ENCODE measurements around the gene IFNL2.
"Not testable (repeated sequence)": the region's sequence is repeated elsewhere in the genome, so short reads cannot be mapped to it uniquely, and the experiment has no call there.

The IFNL2 gene

DNA sequence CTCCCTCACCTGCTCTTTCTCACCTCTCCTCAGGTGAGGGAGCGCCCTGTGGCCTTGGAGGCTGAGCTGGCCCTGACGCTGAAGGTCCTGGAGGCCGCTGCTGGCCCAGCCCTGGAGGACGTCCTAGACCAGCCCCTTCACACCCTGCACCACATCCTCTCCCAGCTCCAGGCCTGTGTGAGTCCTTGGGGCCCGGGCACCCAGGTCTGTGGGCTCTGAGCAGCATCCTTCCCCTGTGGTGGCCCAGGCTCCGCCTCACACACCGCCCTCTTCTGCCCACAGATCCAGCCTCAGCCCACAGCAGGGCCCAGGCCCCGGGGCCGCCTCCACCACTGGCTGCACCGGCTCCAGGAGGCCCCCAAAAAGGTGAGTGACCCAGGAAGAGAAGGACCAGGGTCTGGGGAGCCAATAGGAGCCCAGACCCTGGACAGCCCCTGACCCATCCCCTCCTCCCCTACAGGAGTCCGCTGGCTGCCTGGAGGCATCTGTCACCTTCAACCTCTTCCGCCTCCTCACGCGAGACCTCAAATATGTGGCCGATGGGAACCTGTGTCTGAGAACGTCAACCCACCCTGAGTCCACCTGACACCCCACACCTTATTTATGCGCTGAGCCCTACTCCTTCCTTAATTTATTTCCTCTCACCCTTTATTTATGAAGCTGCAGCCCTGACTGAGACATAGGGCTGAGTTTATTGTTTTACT lies 29.9 kb downstream of the IFNL2 start:
- peak; percentile 72 for DNase-seq

DNA sequence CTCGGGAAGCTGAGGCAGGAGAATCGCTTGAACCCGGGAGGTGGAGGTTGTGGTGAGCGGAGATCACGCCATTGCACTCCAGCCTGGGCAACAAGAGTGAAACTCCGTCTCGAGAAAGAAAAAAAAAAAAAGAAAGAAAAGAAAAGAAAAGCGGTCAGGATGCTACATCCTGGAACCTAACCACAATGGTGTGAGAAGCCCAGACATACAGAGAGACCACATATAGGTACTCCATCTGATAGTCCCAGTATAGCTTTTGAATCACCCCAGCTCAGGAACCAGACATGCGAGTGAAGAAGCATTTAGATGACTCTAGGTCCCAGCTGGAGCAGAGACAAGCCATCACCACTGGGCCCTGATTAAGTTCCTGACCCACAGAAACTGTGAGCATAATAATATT lies 31.2 kb downstream of the IFNL2 start:
- DNase-seq, result no peak

DNA sequence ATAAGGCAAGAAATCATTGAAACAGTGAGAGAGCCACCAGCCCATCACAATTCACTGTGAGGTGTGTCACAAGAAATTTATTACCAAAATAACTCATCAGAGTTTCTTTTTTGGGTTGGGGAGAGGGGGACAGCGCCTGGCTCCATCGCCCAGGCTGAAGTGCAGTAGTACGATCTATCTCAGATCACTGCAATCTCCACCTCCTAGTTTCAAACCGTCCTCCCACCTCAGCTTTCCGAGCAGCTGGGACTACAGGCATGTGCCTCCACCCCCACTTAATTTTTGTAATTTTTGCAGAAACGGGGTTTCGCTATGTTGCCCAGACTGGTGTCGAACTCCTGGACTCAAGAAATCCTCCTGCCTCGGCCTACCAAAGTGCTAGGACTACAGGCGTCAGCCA lies 31.6 kb downstream of the IFNL2 start:
- DNase-seq, result no peak

DNA sequence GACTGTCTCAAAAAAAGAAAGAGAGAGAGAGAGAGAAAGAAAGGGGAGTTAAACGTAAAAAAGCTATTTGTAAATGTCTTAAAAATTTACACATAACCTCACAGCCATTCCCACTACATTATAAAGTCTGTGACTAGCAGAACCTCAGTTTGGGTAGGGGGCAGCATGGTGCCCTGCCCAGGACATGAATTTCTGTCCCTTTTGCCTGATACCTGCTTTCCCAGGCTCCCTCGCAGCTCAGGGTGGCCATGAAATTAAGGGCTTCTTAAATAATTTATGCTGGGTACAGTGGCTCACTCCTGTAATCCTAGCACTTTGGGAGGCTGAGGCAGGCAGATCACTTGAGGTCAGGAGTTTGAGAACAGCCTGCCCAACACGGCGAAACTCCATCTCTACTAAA lies 32.8 kb downstream of the IFNL2 start:
- DNase-seq, result peak; percentile 20

DNA sequence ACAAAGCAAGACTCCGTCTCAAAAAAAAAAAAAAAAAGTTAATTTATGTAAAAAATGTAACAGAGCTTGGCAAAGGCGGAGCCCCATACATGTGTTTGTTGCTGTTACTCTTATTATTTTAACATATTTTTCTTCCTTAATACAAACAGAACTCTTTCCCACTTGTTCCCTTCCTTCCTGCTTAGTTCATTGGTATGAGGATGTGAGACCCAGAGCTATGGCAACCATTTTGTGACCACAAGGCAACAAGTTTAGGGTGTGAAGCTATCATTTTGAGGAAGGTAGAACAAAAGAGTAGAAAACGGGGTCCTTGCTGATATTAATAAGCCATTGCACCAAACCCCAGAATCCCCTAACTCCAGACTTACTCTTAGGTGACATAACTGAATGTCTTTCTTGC lies 33.4 kb downstream of the IFNL2 start:
- DNase-seq, result peak; percentile 8

DNA sequence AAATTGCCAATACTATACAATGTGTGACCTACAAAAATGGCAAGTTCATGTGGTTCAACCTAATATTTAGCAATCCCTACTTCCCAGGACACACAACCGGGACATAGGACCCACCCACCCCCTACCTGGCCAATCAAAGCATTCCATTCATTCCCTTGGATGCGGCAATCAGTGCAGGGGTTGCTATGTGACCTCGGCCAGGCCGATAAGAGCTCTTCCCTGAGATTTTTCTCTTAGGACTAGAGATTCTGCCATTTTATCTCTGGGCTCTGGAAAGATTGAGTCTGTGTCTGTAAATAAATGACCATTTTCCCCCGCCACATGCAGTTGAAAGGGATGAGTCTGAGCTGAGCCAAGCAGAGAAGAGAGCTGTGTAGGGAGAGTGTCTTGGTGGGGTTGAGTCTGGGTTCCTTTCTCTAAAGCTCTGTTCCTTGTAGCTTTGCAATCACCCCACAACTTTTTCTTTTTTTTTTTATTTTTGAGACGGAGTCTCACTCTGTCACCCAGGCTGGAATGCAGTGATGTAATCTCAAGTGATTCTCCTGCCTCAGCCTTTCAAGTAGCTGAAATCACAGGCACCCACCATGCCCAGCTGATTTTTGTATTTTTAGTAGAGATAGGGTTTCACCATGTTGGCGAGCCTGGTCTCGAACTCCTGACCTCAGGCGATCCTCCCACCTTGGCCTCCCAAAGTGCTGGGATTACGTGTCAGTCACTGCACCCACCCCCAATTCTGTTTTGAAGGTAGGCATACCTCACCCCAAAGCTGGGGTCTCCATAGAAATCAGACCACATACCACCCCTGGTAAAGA lies 35.4 kb downstream of the IFNL2 start:
- DNase-seq, result peak; percentile 15

DNA sequence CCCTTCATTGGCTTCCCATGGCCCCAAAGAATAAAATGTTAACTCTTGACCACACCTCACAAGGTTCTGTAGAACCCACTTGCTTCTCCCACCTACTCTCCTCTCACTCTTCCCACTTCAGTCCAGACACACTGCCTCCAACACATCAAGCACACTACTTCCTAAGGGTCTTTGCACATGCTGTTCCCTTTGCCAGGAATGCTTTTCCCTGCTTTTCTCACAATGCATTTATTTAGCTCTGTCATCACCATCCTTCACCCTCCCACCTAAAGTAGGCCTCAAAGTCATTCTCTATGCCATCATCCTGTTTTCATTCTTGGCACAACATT lies 36.0 kb downstream of the IFNL2 start:
- no peak for DNase-seq

DNA sequence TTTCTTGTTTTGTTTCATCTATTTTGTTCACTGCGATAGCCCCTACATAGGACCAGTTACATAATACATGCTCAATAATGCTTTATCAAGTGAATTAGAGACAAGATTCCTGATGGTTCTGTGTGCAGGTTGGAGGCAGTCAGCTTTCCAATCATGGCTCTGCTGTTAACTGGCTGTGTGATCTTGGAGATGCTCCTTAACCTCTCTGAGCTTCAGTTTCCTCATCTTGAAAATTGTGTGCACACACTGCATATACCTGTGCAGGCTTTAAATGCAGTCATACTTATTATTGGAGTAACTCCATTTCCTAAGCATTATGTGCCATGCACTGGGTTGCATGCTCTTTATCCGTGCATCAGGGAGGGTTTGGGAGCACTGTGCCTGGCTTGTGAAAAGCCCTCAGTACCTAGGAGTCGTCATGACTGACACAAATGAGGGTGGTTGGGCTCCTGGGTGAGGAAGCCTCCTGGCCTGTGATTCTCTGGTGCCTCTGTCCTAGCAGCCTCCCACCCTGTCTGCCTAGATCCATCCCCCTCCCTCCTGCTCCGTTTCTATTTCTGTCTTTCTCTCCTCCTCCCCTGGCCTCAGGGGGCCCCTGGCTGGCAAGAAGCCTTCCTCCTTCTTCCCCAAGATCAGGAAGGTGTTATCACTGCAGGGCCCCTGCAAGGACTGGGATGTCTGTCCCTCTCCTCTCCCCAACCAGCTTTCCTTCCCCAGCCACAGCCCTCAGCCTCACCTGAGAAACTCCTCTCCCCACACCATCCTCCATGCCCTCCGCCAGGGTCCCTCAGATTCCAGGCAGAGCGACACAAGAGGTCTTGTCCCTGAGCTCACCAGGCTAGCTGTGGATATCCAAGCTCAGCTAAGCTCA lies 36.7 kb downstream of the IFNL2 start:
- DNase-seq, result peak; percentile 39

DNA sequence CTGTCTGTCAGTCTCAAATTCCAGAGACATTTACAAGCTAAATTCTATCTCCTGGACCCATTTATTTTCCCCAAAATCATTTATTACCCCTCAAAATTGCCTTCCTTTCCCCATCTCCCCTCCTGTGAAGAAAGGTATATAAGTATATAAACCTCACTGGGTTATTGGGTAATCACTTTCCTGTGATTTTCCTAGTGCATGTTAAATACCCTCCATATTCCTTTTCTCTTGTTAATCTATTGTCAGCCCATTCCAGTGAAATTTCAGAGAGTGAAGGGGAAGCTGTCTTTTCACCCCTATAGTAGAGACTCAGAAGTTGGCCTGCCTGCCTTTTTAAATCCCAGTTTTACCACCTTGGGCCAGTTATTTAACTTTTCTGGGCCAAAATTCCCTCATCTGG lies 37.9 kb downstream of the IFNL2 start:
- DNase-seq, result no peak

DNA sequence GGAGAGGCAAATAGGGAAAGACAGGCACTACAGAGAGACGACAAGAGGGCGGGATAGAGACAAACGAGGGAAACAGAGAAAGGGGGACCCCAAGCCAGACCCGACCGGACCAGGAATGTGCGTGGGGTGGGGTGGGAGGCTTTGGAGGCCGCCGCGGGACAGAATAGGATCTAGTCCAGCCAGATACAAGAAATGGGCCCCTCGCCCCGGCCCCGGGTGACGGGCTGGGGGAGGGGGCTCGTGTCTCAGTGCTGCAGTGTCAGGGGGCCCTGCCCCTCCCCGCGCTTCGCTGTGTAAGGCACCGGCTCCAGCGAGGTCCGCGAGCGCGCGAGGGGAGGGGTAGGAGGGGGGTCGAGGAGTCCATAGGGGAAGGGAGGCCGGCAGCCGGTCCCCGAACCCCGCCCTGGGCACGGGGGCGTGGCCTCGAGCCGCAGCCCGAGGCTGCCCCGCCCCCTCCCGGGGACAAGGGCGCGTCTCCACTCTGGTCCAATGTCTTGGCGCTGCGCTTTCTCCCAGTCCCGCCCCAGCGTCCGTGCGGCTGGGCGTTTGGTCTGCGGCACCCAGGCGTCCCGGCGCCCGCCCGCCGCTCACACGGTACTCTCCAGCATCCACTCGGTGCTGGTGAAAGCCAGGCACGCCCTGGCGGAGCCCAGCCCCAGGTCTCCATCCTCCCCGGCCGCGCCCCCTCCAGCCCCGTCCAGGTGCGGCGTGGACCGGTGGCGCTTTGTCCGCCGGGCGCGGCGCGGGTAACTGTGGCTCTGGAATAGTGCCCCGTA lies 39.0 kb downstream of the IFNL2 start:
- no peak for DNase-seq

DNA sequence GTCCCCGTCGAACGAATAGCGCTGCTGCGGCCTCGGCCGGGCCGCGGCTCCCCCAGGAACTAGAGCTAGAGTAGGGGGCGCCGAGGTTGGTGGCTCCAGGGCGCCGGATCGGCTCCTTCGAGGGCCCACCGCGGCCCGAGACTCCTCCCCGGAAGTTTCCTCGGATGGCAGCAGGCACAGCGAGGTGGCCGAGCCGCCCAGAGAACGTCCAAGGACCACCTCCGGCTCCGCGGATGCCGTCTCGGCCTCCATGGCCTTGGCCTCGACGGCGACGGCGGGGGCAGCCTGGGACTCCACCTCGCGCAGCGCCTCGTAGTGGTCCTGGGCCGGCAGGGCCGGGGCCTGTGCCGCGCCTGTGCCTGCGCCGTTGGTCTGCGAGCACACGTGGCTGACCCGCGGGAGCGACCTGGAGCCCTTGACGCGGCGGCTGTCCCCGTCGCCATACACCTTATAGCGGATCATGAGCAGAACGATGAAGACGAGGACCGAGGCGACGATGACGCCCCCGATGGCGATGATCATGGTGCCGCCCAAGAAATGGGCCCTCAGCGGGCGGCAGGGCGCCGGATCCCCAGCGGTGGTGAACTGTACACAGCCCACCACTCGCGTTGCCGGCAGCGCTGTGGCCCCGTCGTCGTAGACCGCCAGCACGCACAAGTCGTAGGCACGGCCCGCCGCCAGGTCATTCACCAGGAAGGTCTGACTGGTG lies 39.8 kb downstream of the IFNL2 start:
- DNase-seq, result no peak

DNA sequence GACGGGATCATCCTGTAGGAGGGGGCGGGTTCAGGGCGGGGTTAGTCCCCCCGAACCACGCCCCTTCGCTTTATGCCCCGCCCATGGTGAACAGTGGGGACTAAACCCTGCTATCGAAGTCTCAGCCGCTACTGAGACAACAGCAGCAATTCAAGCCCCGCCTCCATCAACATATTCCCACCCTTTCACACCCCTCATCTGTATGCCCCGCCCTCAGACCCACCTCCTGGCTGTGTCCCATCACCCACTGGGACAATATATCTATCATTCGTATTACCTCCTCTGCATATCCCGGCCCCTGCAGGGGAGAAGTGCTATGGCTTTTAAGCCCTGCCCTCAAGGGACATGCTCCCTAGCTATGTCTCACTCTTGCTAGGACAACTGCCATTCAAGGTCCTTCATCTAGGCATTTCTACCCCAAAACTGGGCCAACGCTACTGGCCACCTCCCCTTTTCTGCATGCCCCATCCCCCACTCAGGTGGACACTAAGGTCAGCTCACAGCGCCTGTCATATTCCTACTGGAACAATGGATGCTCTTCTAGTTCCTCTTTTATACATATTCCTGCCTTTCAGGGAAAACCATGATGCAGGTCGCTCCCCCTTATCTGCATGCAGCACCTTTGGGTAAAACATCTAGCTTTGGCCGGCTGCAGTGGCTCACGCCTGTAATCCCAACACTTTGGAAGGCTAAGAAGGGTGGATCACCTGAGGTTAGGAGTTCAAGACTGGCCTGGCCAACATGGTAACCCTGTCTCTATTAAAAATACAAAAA lies 40.5 kb downstream of the IFNL2 start:
- no peak for DNase-seq

DNA sequence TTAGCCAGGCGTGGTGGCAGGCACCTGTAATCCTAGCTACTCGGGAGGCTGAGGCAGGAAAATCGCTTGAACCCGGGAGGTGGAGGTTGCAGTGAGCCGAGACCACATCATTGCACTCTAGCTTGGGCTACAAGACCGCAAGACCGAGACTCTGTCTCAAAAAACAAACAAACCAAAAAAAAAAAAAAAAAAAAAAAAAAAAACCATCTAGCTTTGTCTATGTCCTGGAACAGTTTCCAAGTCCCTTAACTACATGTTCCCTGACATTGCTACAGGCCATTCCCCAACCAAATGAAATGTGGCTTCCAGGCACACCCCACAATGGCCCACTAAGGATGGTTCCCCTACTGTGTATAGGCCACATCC lies 41.1 kb downstream of the IFNL2 start:
- DNase-seq, result not testable (repeated sequence)

DNA sequence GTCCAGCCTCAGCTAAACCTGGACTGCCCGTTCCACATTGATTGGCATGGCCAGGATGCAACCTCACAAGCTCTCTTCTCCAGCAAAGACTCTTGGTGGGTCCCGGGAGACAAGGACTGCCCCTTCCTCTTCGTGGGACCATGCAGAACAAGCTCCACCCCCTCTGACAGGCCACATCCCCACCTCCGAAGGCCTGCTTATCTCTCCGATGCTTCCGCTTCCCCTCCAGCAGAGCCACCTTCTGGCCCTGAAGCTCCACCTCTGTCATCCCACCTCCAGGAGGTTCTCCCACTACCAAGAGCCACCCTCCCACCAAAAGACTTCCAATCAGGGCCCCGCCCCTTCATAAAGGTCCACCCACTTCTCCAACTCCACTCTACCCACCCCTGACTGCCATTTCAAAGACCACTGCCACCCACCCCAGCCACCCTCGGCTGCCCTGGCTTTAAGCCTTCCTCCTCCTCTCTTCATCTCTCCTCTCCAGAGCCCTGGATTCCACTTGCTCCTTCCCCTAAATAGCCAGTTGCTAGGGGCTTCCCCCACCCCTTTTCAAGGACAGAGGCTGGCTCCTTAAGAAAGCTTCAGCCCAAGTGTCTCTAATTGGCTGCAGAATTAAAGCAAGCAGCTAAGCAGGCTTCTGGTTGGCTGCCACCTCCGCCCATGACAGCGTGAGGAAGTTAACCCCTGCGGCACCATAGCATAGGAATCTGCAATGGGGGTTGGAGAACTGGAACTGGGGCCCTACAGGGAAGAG lies 42.5 kb downstream of the IFNL2 start:
- DNase-seq, result no peak

DNA sequence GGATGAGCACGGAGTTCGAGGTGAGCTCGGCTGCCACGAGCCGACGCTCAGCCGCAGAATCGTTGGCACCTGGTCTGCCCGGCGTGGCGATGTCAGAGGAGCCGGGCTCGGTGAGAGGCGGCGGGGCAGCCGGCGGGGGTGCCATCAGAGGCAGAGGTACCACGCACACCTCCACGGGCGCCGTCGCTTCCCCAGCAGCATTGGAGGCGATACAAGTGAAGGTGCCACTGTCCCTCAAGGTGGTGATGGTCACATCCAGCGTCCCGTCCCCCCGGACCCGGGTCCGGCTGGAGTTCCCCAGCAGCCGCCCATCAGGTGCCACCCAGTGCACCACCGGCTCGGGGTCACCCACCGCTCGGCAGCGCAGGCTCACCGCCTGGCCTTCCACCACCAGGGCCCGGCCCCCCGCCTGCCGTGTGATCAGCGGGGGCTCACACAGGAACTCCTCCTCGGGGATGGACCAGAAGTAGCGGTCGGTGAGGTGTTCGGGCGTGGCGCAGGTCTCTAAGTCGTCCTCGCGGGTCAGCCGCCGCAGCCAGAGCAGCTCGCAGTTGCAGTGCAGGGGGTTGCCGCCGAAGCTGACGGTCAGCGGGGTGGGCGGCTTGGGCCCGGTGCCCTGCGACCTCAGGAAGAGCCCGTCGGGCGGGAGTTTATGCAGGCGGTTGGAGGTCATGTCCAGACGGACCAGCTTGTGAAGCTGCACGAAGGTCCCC lies 46.0 kb downstream of the IFNL2 start:
- DNase-seq, result no peak

DNA sequence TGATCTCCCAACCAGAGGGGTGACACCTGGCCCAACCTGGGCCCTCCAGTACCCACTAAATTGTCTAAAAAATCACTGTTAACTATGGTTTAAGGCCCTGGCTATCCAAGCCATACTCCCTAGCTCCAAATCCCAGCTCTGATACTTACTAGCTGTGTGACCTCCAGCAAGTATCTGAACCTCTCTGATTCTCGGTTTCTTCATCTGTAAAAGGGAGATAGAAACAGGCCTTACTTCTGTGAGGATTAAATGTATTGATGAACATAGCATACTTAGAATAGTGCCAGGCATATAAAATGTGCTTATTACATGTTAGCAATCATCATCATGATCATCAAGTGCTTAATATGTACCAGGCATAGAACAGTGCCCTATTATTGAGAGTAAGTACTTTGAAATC lies 47.7 kb downstream of the IFNL2 start:
- no peak for DNase-seq

DNA sequence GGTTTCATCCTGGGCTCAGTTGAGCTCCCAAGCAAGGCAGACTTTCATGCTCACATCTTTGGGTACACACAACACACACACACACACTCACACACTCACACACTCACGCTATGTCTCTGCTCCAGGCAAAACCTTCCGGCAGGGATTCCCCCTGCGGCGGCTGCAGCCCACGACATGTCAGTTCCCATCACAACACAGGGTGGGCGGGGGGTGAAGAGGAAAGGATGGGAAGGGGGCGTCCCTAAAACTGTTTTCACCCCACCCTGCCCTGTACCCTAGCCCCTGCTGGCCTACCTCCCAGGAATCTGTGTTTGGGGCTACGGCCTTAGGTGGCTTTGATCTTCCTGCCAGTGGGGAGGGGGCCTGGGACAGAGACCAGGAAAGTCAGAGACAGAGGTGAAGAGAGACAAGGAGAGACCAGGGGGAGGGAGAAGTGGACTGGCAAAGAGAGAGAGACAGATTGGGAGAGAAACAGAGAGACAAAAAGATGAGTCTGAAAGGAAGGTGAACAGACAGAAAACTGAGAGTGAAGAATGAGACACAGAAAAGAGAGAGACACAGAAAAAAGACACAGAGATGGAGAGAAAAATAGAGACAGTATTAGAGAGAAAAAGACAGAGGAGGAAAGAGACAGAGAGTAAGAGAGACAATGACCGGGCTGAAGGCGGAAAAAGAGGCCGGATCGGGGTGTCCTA lies 48.6 kb downstream of the IFNL2 start:
- no peak for DNase-seq

DNA sequence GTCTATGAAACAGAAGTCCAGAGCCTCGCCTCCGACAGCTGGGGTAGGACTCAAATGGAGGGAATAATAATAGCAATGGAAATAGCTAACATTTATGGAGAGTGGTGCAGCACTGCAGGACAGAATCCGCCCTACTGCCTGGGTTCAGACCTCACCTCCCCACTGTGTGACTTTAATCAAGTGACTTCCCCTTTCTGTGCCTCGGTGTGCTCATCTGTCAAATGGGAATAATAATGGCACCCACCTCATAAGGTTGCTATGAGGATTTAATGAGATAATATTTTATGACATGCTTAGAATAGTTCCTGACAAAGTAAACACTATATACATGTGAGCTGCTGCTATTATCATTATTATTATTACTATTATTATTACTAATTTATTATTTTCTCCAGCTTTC lies 49.3 kb downstream of the IFNL2 start:
- no peak for DNase-seq

DNA sequence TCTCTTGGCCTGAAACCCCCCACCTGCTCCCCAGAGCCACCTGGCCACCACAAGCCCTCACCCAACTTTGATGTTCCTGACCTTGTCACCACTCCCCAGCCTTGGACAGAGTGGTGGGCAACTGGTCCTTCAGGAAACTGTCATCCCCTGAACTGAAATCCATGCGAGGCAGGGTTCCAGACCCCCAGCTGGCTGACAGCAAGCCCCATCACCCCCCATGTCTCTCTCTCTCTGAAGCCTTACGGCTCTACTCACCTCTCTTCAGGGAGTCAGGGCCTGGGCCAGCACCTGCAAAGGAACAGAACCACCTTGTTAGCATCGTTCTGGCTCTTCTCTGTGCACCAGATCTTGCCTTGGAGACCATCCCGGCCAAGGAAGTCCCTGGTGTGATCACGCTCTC lies 49.9 kb downstream of the IFNL2 start:
- no peak for DNase-seq

All from activated CD8-positive, alpha-beta memory T cell treated with anti-CD3 and anti-CD28 coated beads, Interleukin-2, amount 50 U/mL, for 48 hours (primary cell).